Psoas muscle (tissue), 8 donors: Measurements from ENCODE around the gene ACADVL. TPM values are rescaled to one million over a fixed set of nuclear protein-coding genes. Genes with fewer than 3 reads are reported as not detected.
"Not testable (repeated sequence)": the region's sequence is repeated elsewhere in the genome, so short reads cannot be mapped to it uniquely, and the experiment has no call there.

Experiments
- ATAC-seq, 4 donors: fragments of 200-7000 bp; cut with Tn5 transposase; one replicate each; pipeline ENCODE4 v1.9.1; 2020; ENCODE audit warnings: moderate library complexity in 3 of 4, mild to moderate bottlenecking in 2 of 4
- DNase-seq, 2 donors: peaks; one replicate each; pipeline ENCODE4 v3.0.0-alpha.2; 2020
- H3K27ac ChIP-seq: fragments of 200-600 bp; one replicate; pipeline ENCODE4 v1.8.0; 2022
- H3K27me3 ChIP-seq, 3 donors: fragments of 200-600 bp in 1 of 3; one replicate each; pipeline versions ENCODE4 v1.6.1 to v1.8.0; 2013 to 2022; ENCODE audit warnings: low read length in 2 of 3, mild to moderate bottlenecking in 2 of 3, moderate library complexity in 1 of 3; ENCODE audit not compliant: insufficient read depth in 3 of 3
- H3K36me3 ChIP-seq, 2 donors: fragments of 200-600 bp in 1 of 2; one replicate each; pipeline versions ENCODE4 v1.6.1 to v1.8.0; 2013 to 2022; ENCODE audit warnings: low read depth in 1 of 2, mild to moderate bottlenecking in 1 of 2, moderate library complexity in 1 of 2; ENCODE audit not compliant: insufficient read depth in 1 of 2
- H3K4me1 ChIP-seq: fragments of 200-600 bp; one replicate; pipeline ENCODE4 v1.8.0; 2022
- H3K4me3 ChIP-seq: fragments of 200-600 bp; one replicate; pipeline ENCODE4 v1.8.0; 2022; ENCODE audit warnings: mild to moderate bottlenecking
- H3K9me3 ChIP-seq: fragments of 200-600 bp; one replicate; pipeline ENCODE4 v1.8.0; 2022
- CTCF ChIP-seq: fragments of 200-600 bp; IDR thresholded peaks from one replicate; pipeline ENCODE4 v1.8.0; 2022; ENCODE audit warnings: antibody characterized with exemption
- WGBS, 3 donors: extraction: QIAGEN DNeasy Blood & Tissue Kit; methylation state at CpG; one replicate each; pipeline versions ENCODE4 v1.1.6 to v1.1.7; 2013; 5-methylcytosine and 5-hydroxymethylcytosine counted together
- intact Hi-C, 2 donors: fragments of 100-400 bp; cut with DNase I; formaldehyde crosslinking; loops; one replicate each; pipeline versions ENCODE4 v1.11.0 to v1.14.2; 2022
- long read RNA-seq, 2 donors: library from polyadenylated mRNA; unstranded; transcript quantifications; one replicate each; pipeline ENCODE4 v2.0.0, GENCODE V29; 2021
- polyA plus RNA-seq, 3 donors: library from polyadenylated mRNA; stranded (reverse); fragments of 200-250 nt; gene quantifications; one replicate each; pipeline ENCODE4 v1.2.3, GENCODE V29; 2013
- total RNA-seq, 4 donors: library from RNA; stranded (reverse); fragmentation: NEBNext Ultra II Directional in 2 of 4; extraction: Animal tissue kit (Norgen Biotek cat#: 25700) in 2 of 4; gene quantifications; one replicate each; pipeline versions ENCODE4 v1.2.1 to v1.2.4, GENCODE V29; 2021 to 2023
- donor health status: healthy with polysubstance abuse.
- donor health status: DM: no; HTN: no; CAD: no; lungs with moderate emphysema.
- donor health status: Bipolar disorder and iron deficiency.
- donor health status: healthy.
- donor health status: DM: yes; HTN: yes; CAD: no.
- donor health status: DM: no; HTN: no; CAD: no.
- donor health status: DM: no; HTN: no; CAD: no.
- donor health status: DM: yes; HTN: yes; CAD: no.

ACADVL gene
- 1,000 to 10,000 TPM in 3 of 4 donors, 100 to 1,000 TPM in 1; 987 to 1,310 (median 1,099) TPM for total RNA-seq
- 1,000 to 10,000 TPM in 1 of 3 donors, 100 to 1,000 TPM in 2; 538 to 1,030 (median 946) TPM for polyA plus RNA-seq
- long read RNA-seq, donor 1, transcript ACADVL-215 (5 exons, 709 nt): minor isoform, 5 of 1,108 reads
- long read RNA-seq, donor 1, transcript ACADVL-201 (19 exons, 2,352 nt): minor isoform, 32 of 1,108 reads
- long read RNA-seq, donor 1, transcript ACADVL-203 (20 exons, 2,323 nt): major isoform, 734 of 1,108 reads
- long read RNA-seq, donor 1, partial matches to known transcripts: 245 of 1,108 reads
- long read RNA-seq, donor 1, other reads (novel, unspliced or antisense): 87 of 1,108 reads
- long read RNA-seq, donor 2, transcript ACADVL-203 (20 exons, 2,323 nt): major isoform, 1,268 of 1,944 reads
- long read RNA-seq, donor 2, transcript ACADVL-202 (19 exons, 2,191 nt): minor isoform, 11 of 1,944 reads
- long read RNA-seq, donor 2, transcript ACADVL-215 (5 exons, 709 nt): minor isoform, 5 of 1,944 reads
- long read RNA-seq, donor 2, transcript ACADVL-201 (19 exons, 2,352 nt): minor isoform, 61 of 1,944 reads
- long read RNA-seq, donor 2, partial matches to known transcripts: 383 of 1,944 reads
- long read RNA-seq, donor 2, other reads (novel, unspliced or antisense): 204 of 1,944 reads

GRCh38 chr17:7219812-7220592, at the start of gene ACADVL, which contains the start of gene DLG4:
Gene ACADVL (plus strand): TSS chr17:7219938. CDS start chr17:7219985, 47 bp downstream.
Gene DLG4 (minus strand): TSS chr17:7219836.
- TF ChIP-seq CTCF: no peak
- peak within 1 kb of the TSS; percentile 99 for H3K27ac ChIP-seq
- intact Hi-C loops: loop anchor here in 1 of 2 donors (2.0 kb wide), 2 partner anchors 17 to 77 kb away; no protein-coding TSS in a partner anchor
- H3K27me3 ChIP-seq: no peaks in the 10 kb centered on the region
- H3K4me1 ChIP-seq: peaks cover 34% of the 10 kb centered on the region
- 0 to 1% (median 0%) methylated on average over 44 to 63 of the region's 63 CpGs for WGBS, 3 donors
- ATAC-seq (peak; percentile 86 to 88 (median 86)), DNase-seq (peak; percentile 97)
- H3K4me3 ChIP-seq: peak within 1 kb of the TSS; percentile 98
- H3K36me3 ChIP-seq: peaks cover 2 to 45% of the 10 kb centered on the region in 2 donors
- no peaks in the 10 kb centered on the region for H3K9me3 ChIP-seq

GRCh38 chr17:7172522-7173191, 47.1 kb upstream of the ACADVL start:
- H3K4me1 ChIP-seq, DNase-seq, H3K4me3 ChIP-seq, H3K27ac ChIP-seq, H3K9me3 ChIP-seq, intact Hi-C loops, H3K36me3 ChIP-seq, ATAC-seq: not testable (repeated sequence)
- peaks cover 0 to 53% (median 8%) of the 10 kb centered on the region in 3 donors for H3K27me3 ChIP-seq
- WGBS, 3 donors: 89 to 90% (median 89%) methylated on average over 18 of the region's 18 CpGs

- Histone ChIP-seq H3K27me3 (peaks cover 0 to 60% (median 15%) of the 10 kb centered on the region in 3 donors), H3K4me3 (peak overlapping the region; percentile 11), H3K27ac (no peak overlapping the region), H3K9me3 (peaks cover 7% of the 10 kb centered on the region), H3K36me3 (no peaks in the 10 kb centered on the region), H3K4me1 (peaks cover 8% of the 10 kb centered on the region)
- ATAC-seq (peak in 2 of 4 donors; percentile 35 to 50), DNase-seq (peak; percentile 58 to 72)
- intact Hi-C loops: no loop called here
- 40 to 44% (median 41%) methylated on average over 64 to 69 of the region's 69 CpGs for WGBS, 3 donors
- no peak for TF ChIP-seq CTCF
These were observed 45.8 kb upstream of the ACADVL start for GRCh38 chr17:7173687-7174602.

- ATAC-seq (no peak), DNase-seq (no peak)
- peaks cover 8% of the 10 kb centered on the region for H3K4me1 ChIP-seq
- H3K4me3 ChIP-seq: no peak overlapping the region
- peaks cover 7% of the 10 kb centered on the region for H3K9me3 ChIP-seq
- H3K27ac ChIP-seq: no peak overlapping the region
- TF ChIP-seq CTCF: no peak
- 79 to 88% (median 81%) methylated on average over 7 of the region's 7 CpGs for WGBS, 3 donors
- intact Hi-C loops: loop anchor here in 1 of 2 donors (5.0 kb wide), 1 partner anchor 122 kb away; no protein-coding TSS in a partner anchor
- no peaks in the 10 kb centered on the region for H3K36me3 ChIP-seq
- peaks cover 0 to 65% (median 15%) of the 10 kb centered on the region in 3 donors for H3K27me3 ChIP-seq
These were observed 45.0 kb upstream of the ACADVL start for GRCh38 chr17:7174603-7175326.
